ENCODE data around the gene LIN9.

The LIN9 gene

GRCh38 chr1:226318471-226318870 lies 9.5 kb upstream of the LIN9 start:
- DNase-seq (ENCODE audit: low read depth), result no peak

- no peak for DNase-seq (ENCODE audit: low read depth)
Measured at GRCh38 chr1:226314055-226314454, 5.1 kb upstream of the LIN9 start.

GRCh38 chr1:226312065-226312464 lies 3.1 kb upstream of the LIN9 start:
- no peak for DNase-seq (ENCODE audit: low read depth)

- DNase-seq (ENCODE audit: low read depth), result no peak
Measured at GRCh38 chr1:226311376-226311775, 2.4 kb upstream of the LIN9 start.

- no peak for DNase-seq (ENCODE audit: low read depth)
Measured at GRCh38 chr1:226310637-226311195, 1.8 kb upstream of the LIN9 start.

- DNase-seq (ENCODE audit: low read depth), result no peak
Measured at GRCh38 chr1:226310245-226310540, 1.2 kb upstream of the LIN9 start.

- no peak for DNase-seq (ENCODE audit: low read depth)
Measured at GRCh38 chr1:226309398-226310244, 657 bp upstream of the LIN9 start.

- peak; percentile 11 for DNase-seq (ENCODE audit: low read depth)
Measured at GRCh38 chr1:226308166-226308722, 720 bp downstream of the LIN9 start.

GRCh38 chr1:226306425-226306824 lies 2.5 kb downstream of the LIN9 start:
- DNase-seq (ENCODE audit: low read depth), result no peak

- DNase-seq (ENCODE audit: low read depth), result no peak
Measured at GRCh38 chr1:226305184-226305583, 3.8 kb downstream of the LIN9 start.

- no peak for DNase-seq (ENCODE audit: low read depth)
Measured at GRCh38 chr1:226304291-226304955, 4.5 kb downstream of the LIN9 start.

- no peak for DNase-seq (ENCODE audit: low read depth)
Measured at GRCh38 chr1:226302731-226303130, 6.2 kb downstream of the LIN9 start.

- DNase-seq (ENCODE audit: low read depth), result no peak
Measured at GRCh38 chr1:226296911-226297310, 12.1 kb downstream of the LIN9 start.

GRCh38 chr1:226293553-226293920 lies 15.4 kb downstream of the LIN9 start:
- DNase-seq (ENCODE audit: low read depth), result no peak

GRCh38 chr1:226292874-226293552 lies 16.0 kb downstream of the LIN9 start:
- no peak for DNase-seq (ENCODE audit: low read depth)

- no peak for DNase-seq (ENCODE audit: low read depth)
Measured at GRCh38 chr1:226287587-226287986, 21.4 kb downstream of the LIN9 start.

GRCh38 chr1:226281058-226281457 lies 27.9 kb downstream of the LIN9 start:
- DNase-seq (ENCODE audit: low read depth), result no peak

GRCh38 chr1:226279498-226279897 lies 29.5 kb downstream of the LIN9 start:
- DNase-seq (ENCODE audit: low read depth), result no peak

- no peak for DNase-seq (ENCODE audit: low read depth)
Measured at GRCh38 chr1:226277897-226278296, 31.1 kb downstream of the LIN9 start.

- no peak for DNase-seq (ENCODE audit: low read depth)
Measured at GRCh38 chr1:226276987-226277386, 32.0 kb downstream of the LIN9 start.

GRCh38 chr1:226276077-226276682 lies 32.8 kb downstream of the LIN9 start:
- no peak for DNase-seq (ENCODE audit: low read depth)

GRCh38 chr1:226274138-226274537 lies 34.8 kb downstream of the LIN9 start:
- DNase-seq (ENCODE audit: low read depth), result no peak

Data from activated T-cell treated with anti-CD3 and anti-CD28 coated beads for 24 hours (primary cell).